Erythroblast (primary cell): ENCODE data around the gene DISC1.

ENCODE experiments used
- GATA1 ChIP-seq: IDR thresholded peaks from 2 replicates; pipeline ENCODE4 v1.6.1; 2011; ENCODE audit warnings: low read depth, mild to moderate bottlenecking, control low read depth, low read length, moderate library complexity
- POLR2A ChIP-seq: IDR thresholded peaks from 2 replicates; pipeline ENCODE4 v1.6.1; 2011; ENCODE audit warnings: mild to moderate bottlenecking, low read length

DNA sequence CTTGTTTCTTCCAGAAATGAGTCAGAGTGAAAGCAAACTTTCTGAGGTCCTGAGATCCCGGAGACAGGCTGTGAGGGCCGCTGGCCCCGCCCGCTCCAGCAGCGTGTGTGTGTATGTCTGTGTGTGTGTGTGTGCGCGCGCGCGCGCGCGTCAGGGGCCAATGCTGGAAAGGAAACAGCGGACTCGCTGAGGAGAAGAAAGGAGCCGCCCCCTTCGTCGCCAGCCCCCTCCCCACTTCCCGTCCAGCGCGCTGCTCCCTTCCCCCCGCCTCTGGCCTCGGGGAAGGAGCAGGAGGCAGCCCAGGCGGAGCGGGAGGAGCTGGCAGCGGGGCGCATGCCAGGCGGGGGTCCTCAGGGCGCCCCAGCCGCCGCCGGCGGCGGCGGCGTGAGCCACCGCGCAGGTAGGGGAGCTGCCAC, at the start of gene DISC1:
- TF ChIP-seq POLR2A: no peak
- no peak for TF ChIP-seq GATA1
